ENCODE data around the gene PF4V1.
"Not testable (repeated sequence)": the region's sequence is repeated elsewhere in the genome, so short reads cannot be mapped to it uniquely, and the experiment has no call there.

The PF4V1 gene

DNA sequence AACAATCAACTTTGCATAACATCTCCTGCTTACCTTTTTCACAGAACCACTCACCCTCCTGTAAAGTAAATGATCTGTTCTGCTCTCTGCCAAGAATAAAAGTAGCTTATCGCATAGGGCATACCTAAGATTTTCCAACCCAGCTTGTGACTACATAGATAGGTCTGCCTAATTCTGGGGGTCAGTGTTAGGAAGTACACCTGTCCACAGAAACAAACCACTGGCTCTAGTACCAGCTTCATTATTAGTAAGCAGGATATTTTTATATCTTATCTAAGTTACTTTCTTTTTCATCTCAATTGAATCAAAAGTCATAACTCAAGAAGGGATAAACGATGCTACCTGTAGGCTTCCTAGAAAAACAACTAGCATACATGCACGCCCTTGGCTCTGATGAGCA is 39.9 kb downstream of the PF4V1 start:
- Histone ChIP-seq H3K79me2 (ENCODE audit: control insufficient read depth, insufficient read depth, low read length, unreplicated experiment) (no peaks in the 10 kb centered on the region), H3K4me3 (ENCODE audit: low read depth, low read length) (no peak overlapping the region), H3K36me3 (ENCODE audit: insufficient read depth, low read length) (no peaks in the 10 kb centered on the region), H3K4me1 (ENCODE audit: control insufficient read depth, insufficient read depth, low read length, unreplicated experiment) (peaks cover 53% of the 10 kb centered on the region), H2AFZ (ENCODE audit: low read length, unreplicated experiment) (no peak overlapping the region), H3K27me3 (ENCODE audit: insufficient read depth, low read length) (no peaks in the 10 kb centered on the region), H3K27ac (ENCODE audit: low read depth, low read length) (peak overlapping the region; percentile 72; the same call in 1 of the 2 replicates)

DNA sequence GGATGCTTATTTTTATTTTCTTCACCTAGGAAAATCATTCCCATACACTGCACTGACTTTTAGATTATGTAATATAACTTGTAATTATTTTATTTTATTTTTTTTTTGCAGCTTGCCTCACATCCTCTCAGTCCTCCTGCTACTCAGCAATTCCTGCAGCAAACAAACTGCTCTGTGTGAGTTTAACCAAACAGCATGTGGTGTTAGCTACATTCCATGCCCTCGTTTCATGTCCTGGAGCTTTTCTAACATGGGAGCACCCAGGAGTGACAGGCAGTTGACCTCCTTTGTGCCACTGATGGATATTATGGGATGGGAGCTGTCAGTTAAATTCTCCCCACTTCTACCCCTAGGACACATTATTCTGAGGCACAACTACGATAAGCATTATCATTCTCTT is 40.9 kb downstream of the PF4V1 start:
- no peak overlapping the region for H2AFZ ChIP-seq (ENCODE audit: low read length, unreplicated experiment)
- H3K4me3 ChIP-seq (ENCODE audit: low read depth, low read length), result no peak overlapping the region
- peaks cover 53% of the 10 kb centered on the region for H3K4me1 ChIP-seq (ENCODE audit: control insufficient read depth, insufficient read depth, low read length, unreplicated experiment)
- no peaks in the 10 kb centered on the region for H3K36me3 ChIP-seq (ENCODE audit: insufficient read depth, low read length)
- H3K27me3 ChIP-seq (ENCODE audit: insufficient read depth, low read length), result no peaks in the 10 kb centered on the region
- H3K27ac ChIP-seq (ENCODE audit: low read depth, low read length), result no peak overlapping the region
- H3K79me2 ChIP-seq (ENCODE audit: control insufficient read depth, insufficient read depth, low read length, unreplicated experiment), result no peaks in the 10 kb centered on the region

DNA sequence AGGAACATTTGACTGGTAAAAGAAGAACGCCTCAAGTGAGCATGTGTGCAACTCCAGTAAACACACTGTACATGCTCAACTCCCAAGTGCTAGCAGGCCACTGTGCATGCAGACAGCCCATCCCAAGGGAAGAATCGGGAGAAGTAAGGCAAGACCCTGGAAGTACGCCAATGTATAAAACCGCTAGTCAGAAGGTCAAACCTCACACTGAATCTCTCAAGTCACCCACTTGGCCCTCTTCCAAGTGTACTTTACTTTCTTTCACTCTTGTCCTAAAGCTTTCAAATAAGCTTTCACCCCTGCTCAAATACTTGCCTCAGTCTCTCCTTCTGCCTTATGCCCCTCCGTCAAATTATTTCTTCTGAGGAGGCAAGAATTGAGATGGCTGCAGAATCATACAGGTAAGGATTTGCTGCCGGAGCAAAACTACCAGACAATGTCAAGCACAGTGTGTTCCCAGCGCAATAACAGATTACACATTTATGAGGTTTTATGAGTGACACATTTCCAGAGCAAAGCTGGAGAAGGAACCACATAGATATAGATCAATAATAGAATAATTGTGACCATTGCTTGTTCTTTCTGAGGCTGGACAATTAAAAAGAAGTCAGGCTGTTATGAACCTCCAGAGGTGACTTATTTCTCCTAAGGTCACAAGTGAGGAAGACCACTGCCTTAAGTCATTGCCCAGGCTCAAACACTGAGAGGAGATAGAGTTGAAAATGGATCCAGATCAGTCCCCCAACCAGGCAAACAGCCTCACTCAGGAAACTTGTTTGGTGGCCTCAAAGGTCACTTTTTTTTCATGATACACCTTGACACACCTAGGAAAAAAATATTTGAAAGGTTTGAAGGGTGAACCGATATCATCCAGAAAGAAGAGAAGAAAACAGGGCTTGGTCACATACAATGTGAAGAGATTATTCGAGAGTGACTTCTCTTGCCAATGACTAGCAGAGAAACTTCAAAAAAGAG is 42.4 kb downstream of the PF4V1 start:
- no peak overlapping the region for H3K4me3 ChIP-seq (ENCODE audit: low read depth, low read length)
- H3K27me3 ChIP-seq (ENCODE audit: insufficient read depth, low read length), result no peaks in the 10 kb centered on the region
- H3K27ac ChIP-seq (ENCODE audit: low read depth, low read length), result peak overlapping the region; percentile 25
- H2AFZ ChIP-seq (ENCODE audit: low read length, unreplicated experiment), result no peak overlapping the region
- no peaks in the 10 kb centered on the region for H3K79me2 ChIP-seq (ENCODE audit: control insufficient read depth, insufficient read depth, low read length, unreplicated experiment)
- peaks cover 53% of the 10 kb centered on the region for H3K4me1 ChIP-seq (ENCODE audit: control insufficient read depth, insufficient read depth, low read length, unreplicated experiment)
- H3K36me3 ChIP-seq (ENCODE audit: insufficient read depth, low read length), result no peaks in the 10 kb centered on the region

- H3K36me3 ChIP-seq (ENCODE audit: insufficient read depth, low read length), result no peaks in the 10 kb centered on the region
- H3K79me2 ChIP-seq (ENCODE audit: control insufficient read depth, insufficient read depth, low read length, unreplicated experiment), result no peaks in the 10 kb centered on the region
- H3K4me3 ChIP-seq (ENCODE audit: low read depth, low read length), result no peak overlapping the region
- peaks cover 54% of the 10 kb centered on the region for H3K4me1 ChIP-seq (ENCODE audit: control insufficient read depth, insufficient read depth, low read length, unreplicated experiment)
- no peak overlapping the region for H2AFZ ChIP-seq (ENCODE audit: low read length, unreplicated experiment)
- peak overlapping the region; percentile 70 for H3K27ac ChIP-seq (ENCODE audit: low read depth, low read length)
- H3K27me3 ChIP-seq (ENCODE audit: insufficient read depth, low read length), result no peaks in the 10 kb centered on the region
These were observed 43.3 kb downstream of the PF4V1 start for GRCh38 chr4:73896416-73896815.

GRCh38 chr4:73897380-73898136 is 44.5 kb downstream of the PF4V1 start:
- Histone ChIP-seq H2AFZ (ENCODE audit: low read length, unreplicated experiment) (no peak overlapping the region), H3K79me2 (ENCODE audit: control insufficient read depth, insufficient read depth, low read length, unreplicated experiment) (no peaks in the 10 kb centered on the region), H3K4me1 (ENCODE audit: control insufficient read depth, insufficient read depth, low read length, unreplicated experiment) (peaks cover 53% of the 10 kb centered on the region), H3K36me3 (ENCODE audit: insufficient read depth, low read length) (no peaks in the 10 kb centered on the region), H3K4me3 (ENCODE audit: low read depth, low read length) (no peak overlapping the region), H3K27me3 (ENCODE audit: insufficient read depth, low read length) (no peaks in the 10 kb centered on the region), H3K27ac (ENCODE audit: low read depth, low read length) (peak overlapping the region; percentile 70)

- not testable (repeated sequence) for H3K79me2 ChIP-seq (ENCODE audit: control insufficient read depth, insufficient read depth, low read length, unreplicated experiment); H3K36me3 ChIP-seq (ENCODE audit: insufficient read depth, low read length); H3K4me3 ChIP-seq (ENCODE audit: low read depth, low read length); H3K27ac ChIP-seq (ENCODE audit: low read depth, low read length); H3K27me3 ChIP-seq (ENCODE audit: insufficient read depth, low read length); H2AFZ ChIP-seq (ENCODE audit: low read length, unreplicated experiment)
- H3K4me1 ChIP-seq (ENCODE audit: control insufficient read depth, insufficient read depth, low read length, unreplicated experiment), result peaks cover 47% of the 10 kb centered on the region
These were observed 46.2 kb downstream of the PF4V1 start for GRCh38 chr4:73899338-73899737.

DNA sequence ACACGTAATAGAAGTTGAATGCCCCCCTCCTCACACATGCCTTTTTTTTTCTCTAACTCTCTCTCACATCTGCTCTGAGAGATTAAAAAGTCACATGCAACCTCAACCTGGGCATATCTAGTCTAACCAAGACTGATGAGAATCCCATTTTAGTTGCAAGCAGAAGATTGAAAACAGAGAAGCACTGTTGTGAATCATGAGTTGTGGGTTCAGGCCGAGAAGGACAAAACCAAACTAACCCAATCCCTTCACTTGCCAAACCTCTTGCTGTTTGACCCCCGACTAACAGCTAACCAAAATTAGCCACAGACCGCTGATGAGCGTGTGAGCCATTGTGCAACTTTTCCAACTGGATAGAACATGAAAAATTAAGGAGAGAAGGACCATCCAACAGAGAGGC is 47.9 kb downstream of the PF4V1 start:
- Histone ChIP-seq H3K4me1 (ENCODE audit: control insufficient read depth, insufficient read depth, low read length, unreplicated experiment) (peaks cover 30% of the 10 kb centered on the region), H3K36me3 (ENCODE audit: insufficient read depth, low read length) (no peaks in the 10 kb centered on the region), H3K27ac (ENCODE audit: low read depth, low read length) (0 out of 2 replicates have a peak overlapping the region, but pooled peaks have one; percentile 13), H3K27me3 (ENCODE audit: insufficient read depth, low read length) (no peaks in the 10 kb centered on the region), H3K4me3 (ENCODE audit: low read depth, low read length) (no peak overlapping the region), H3K79me2 (ENCODE audit: control insufficient read depth, insufficient read depth, low read length, unreplicated experiment) (no peaks in the 10 kb centered on the region), H2AFZ (ENCODE audit: low read length, unreplicated experiment) (no peak overlapping the region)

DNA sequence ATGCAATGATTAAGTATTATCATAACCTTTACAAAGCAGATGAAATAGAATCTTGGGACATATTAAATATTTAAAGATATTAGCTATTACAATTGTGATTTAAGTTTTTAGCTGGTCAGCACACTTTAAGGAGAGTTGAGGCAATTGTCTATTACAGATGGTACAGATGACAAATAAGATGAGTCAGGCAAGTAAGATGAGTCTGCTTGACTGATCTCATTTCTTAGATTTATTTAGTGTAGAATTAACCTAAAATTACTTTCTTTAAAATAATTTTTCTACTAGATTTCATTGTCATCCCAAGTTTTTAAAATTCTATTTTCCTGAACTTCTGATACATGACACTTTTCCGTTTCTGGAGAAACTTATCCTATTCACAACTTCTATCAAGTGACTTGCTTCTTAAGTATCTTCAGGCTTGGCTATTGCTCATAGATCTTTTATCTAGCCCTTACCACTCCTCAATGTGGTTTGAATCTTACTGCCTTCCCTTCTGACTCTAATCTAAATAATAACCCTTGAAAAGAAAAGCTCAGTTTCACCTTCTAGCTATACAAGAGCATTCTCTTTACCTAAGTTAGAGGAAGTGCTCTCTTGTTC is 49.0 kb downstream of the PF4V1 start:
- H2AFZ ChIP-seq (ENCODE audit: low read length, unreplicated experiment), result no peak overlapping the region

DNA sequence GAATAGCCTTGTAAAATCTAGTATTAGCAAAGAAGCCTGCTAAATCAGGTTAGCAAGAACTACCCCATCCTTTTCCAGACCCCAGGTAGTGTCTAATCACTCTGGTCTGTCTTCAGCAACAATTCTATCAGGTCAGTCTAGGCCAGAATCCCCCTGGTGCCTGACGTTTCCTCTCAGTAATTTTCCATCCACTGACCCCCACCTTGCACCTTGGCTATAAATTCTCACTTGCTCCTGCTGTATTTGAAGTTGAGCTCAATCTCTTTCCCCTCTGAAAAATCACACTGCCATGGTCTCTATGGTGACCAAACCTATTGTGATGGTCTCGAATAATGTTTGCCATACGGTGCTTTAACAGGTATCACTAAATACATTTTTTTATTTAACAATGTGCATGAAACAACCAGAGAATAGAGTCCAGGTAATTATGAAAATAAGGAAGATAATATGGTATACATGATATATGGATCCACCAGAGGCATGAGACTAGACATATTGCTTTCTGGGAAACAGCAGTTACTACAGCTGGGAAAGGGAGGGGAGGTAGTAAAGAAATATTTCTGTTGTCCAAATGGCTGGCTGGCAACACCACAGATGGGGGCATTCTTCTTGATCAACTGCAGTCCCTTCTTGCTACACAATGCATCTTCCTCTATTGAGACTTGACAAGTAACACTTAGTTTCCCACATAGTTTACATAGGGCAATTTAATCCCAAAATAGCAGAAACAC is 49.9 kb downstream of the PF4V1 start:
- Histone ChIP-seq H3K27me3 (ENCODE audit: insufficient read depth, low read length) (no peaks in the 10 kb centered on the region), H3K4me1 (ENCODE audit: control insufficient read depth, insufficient read depth, low read length, unreplicated experiment) (peaks cover 18% of the 10 kb centered on the region), H3K4me3 (ENCODE audit: low read depth, low read length) (no peak overlapping the region), H2AFZ (ENCODE audit: low read length, unreplicated experiment) (no peak overlapping the region), H3K79me2 (ENCODE audit: control insufficient read depth, insufficient read depth, low read length, unreplicated experiment) (no peaks in the 10 kb centered on the region), H3K36me3 (ENCODE audit: insufficient read depth, low read length) (no peaks in the 10 kb centered on the region), H3K27ac (ENCODE audit: low read depth, low read length) (peak overlapping the region; percentile 55)

More for the DNA sequence above, 49.0 kb downstream of the PF4V1 start:
- no peaks in the 10 kb centered on the region for H3K79me2 ChIP-seq (ENCODE audit: control insufficient read depth, insufficient read depth, low read length, unreplicated experiment)
- H3K27ac ChIP-seq (ENCODE audit: low read depth, low read length), result peak overlapping the region; percentile 55
- H3K36me3 ChIP-seq (ENCODE audit: insufficient read depth, low read length), result no peaks in the 10 kb centered on the region
- peaks cover 22% of the 10 kb centered on the region for H3K4me1 ChIP-seq (ENCODE audit: control insufficient read depth, insufficient read depth, low read length, unreplicated experiment)
- no peaks in the 10 kb centered on the region for H3K27me3 ChIP-seq (ENCODE audit: insufficient read depth, low read length)
- H3K4me3 ChIP-seq (ENCODE audit: low read depth, low read length), result no peak overlapping the region

All from ACC112 (cell line).